GM23248 (cell line): Measurements from ENCODE around the gene ANKRD24.

Experiments used
- EZH2 ChIP-seq: fragments of 200-600 bp; sonication (generic); IDR thresholded peaks from 2 replicates; pipeline ENCODE4 v1.6.1; 2018; ENCODE audit warnings: antibody characterized with exemption, mild to moderate bottlenecking; ENCODE audit not compliant: insufficient read depth, poor library complexity, severe bottlenecking
- EZH2phosphoT487 ChIP-seq: fragments of 200-600 bp; sonication (generic); IDR thresholded peaks from 2 replicates; pipeline ENCODE4 v1.6.1; 2018; ENCODE audit warnings: antibody characterized with exemption, moderate library complexity, mild to moderate bottlenecking, low read depth; ENCODE audit not compliant: insufficient read depth

- TF ChIP-seq EZH2phosphoT487 (no peak), EZH2 (no peak)
Measured at GRCh38 chr19:4196009-4196408, 13.5 kb downstream of the ANKRD24 start.
